Mesothelial cell of epicardium (in vitro differentiated cells): Measurements from ENCODE around the gene UQCRH. TPM values are rescaled to one million over a fixed set of nuclear protein-coding genes. Genes with fewer than 3 reads are reported as not detected.

Experiments
- DNase-seq, 2 experiments: peaks; one replicate each; pipeline ENCODE4 v3.0.0; 2021; ENCODE audit warnings: low spot score in 2 of 2; ENCODE audit not compliant: unreplicated experiment in 2 of 2
- H3K27ac Mint-ChIP-seq: 2 replicates; pipeline ENCODE4 v1.8.0; 2021; ENCODE audit warnings: mixed read lengths
- H3K27me3 Mint-ChIP-seq: 2 replicates; pipeline ENCODE4 v1.8.0; 2021; ENCODE audit warnings: low read depth, mixed read lengths
- H3K36me3 Mint-ChIP-seq: 2 replicates; pipeline ENCODE4 v1.8.0; 2021; ENCODE audit warnings: mixed read lengths
- H3K4me1 Mint-ChIP-seq: 2 replicates; pipeline ENCODE4 v1.8.0; 2021; ENCODE audit warnings: mixed read lengths
- H3K4me3 Mint-ChIP-seq: 2 replicates; pipeline ENCODE4 v1.8.0; 2021; ENCODE audit warnings: mild to moderate bottlenecking, moderate library complexity, mixed read lengths
- H3K9me3 Mint-ChIP-seq: 2 replicates; pipeline ENCODE4 v1.8.0; 2021; ENCODE audit warnings: mixed read lengths
- total RNA-seq: library from RNA; stranded (reverse); gene quantifications from 3 replicates; pipeline ENCODE4 v1.2.1, GENCODE V29; 2021
- TF ChIP-seq, protein P1 (sequence below): fragments of 200-600 bp; sonication (generic); IDR thresholded peaks from one replicate; pipeline ENCODE4 v1.5.0; 2021; ENCODE audit warnings: antibody characterized with exemption; ENCODE audit not compliant: unreplicated experiment

Gene UQCRH
- total RNA-seq, 1 donor from 2014 or later, result 205 TPM

DNA sequence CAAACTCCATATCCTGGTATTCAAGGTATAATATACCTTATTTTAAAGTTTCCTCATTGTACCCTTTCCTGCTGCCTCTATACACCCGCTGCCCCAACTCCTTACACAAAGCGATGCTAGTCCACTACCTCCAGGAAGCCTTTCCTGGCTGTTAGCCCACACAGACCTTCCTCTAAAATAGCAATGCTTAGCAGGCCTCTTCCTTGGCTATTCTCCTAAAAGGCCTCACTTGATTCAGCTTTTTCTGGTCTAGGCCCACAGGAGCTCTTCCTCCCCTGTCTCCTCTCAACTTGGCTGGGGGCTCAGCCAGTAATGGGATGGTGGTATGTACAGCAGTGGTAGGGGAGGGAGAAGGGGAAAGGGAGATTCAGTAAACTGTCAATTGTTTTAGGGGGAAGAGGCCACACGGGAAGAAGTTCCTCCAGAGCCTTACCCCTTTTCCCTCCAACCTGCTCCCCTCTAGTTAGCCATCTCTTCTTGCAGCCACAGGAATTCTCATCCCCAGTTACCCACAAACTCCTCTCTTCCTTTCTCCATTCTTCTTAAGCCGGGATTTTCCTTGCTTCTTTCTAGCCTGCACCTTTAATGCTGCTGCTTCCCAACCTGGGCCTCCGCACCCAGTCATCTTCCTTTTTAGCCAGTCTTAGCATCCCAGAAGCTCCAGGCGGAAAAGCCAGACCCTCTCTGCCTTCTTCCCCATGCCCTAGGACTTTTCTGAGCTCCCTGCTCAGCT, 2.7 kb upstream of the UQCRH start:
- Mint-ChIP-seq H3K27ac (peak overlapping the region; percentile 100), H3K36me3 (peaks cover 21% of the 10 kb centered on the region), H3K4me1 (peaks cover 32% of the 10 kb centered on the region), H3K9me3 (no peaks in the 10 kb centered on the region), H3K27me3 (no peaks in the 10 kb centered on the region), H3K4me3 (peak overlapping the region; percentile 95)
- no peak for DNase-seq
- TF ChIP-seq, protein P1, sequence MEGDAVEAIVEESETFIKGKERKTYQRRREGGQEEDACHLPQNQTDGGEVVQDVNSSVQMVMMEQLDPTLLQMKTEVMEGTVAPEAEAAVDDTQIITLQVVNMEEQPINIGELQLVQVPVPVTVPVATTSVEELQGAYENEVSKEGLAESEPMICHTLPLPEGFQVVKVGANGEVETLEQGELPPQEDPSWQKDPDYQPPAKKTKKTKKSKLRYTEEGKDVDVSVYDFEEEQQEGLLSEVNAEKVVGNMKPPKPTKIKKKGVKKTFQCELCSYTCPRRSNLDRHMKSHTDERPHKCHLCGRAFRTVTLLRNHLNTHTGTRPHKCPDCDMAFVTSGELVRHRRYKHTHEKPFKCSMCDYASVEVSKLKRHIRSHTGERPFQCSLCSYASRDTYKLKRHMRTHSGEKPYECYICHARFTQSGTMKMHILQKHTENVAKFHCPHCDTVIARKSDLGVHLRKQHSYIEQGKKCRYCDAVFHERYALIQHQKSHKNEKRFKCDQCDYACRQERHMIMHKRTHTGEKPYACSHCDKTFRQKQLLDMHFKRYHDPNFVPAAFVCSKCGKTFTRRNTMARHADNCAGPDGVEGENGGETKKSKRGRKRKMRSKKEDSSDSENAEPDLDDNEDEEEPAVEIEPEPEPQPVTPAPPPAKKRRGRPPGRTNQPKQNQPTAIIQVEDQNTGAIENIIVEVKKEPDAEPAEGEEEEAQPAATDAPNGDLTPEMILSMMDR, result no peak

DNA sequence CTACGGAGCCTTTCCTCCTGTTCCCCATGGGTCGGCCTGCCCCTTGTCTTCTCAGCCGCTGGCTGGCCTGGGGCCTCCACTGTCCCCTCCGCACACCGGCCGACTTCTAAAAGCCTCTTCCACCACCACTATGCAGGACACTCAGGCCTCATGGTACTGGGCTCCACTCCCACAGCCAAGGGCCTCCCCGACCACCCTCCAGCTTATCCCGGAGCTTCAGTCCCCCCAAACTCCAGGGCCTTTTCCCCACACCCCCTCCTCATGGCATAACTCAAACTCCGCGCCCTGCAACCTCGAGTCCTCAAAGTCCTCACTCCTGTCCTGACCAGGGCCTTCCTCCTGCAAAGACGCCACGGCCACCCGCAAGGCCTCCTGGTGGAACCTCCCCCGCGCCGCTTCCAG, 2.1 kb upstream of the UQCRH start:
- H3K27me3 Mint-ChIP-seq, result no peaks in the 10 kb centered on the region
- H3K27ac Mint-ChIP-seq, result peak overlapping the region; percentile 100
- peaks cover 17% of the 10 kb centered on the region for H3K36me3 Mint-ChIP-seq
- DNase-seq, result no peak
- no peaks in the 10 kb centered on the region for H3K9me3 Mint-ChIP-seq
- H3K4me3 Mint-ChIP-seq, result peak overlapping the region; percentile 95
- TF ChIP-seq, protein P1, result no peak
- H3K4me1 Mint-ChIP-seq, result peaks cover 35% of the 10 kb centered on the region

DNA sequence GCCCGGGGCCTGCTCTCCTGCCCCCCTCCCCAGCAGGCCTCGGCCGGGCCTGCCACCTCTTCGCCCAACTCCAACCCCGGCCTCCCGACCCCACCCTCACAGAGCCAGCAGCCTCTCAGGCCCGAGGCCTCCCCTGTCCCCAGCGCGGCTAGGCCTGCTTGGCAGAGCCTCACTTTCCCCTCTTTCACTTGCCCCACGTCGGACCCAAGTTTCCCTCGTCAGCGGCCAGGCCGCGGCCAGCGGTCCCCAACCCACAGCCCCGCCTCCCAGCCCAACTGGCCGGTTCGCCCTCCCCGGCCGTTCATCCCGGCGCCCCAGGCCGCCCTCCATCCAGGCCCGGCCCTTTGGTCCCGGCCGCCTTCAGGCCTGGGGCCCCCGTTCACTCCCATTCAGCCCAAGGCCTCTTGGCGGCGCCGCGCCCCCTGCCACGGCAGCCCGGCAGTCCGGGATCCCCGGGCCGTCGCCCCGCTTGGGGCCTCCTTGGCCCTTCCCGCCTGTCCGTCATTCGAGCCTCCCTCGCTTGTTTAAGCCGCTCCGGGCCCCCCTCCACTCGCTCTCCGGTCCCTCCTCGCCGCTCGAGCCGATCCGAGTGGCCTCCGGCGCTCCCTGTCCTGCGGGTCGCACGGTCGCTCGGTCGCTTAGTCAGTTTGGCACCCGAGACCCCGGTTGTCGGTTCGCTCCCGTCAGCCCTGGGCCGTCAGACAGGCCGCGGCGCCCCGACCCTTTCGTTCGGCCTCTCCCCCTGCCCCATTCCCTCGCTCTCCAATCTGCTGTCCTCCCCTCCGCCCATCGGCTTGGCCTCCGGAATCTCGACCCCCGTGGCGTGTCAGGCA, 1.5 kb upstream of the UQCRH start:
- TF ChIP-seq, protein P1, result no peak
- Mint-ChIP-seq H3K4me3 (peak overlapping the region; percentile 95), H3K9me3 (no peaks in the 10 kb centered on the region), H3K27ac (peak overlapping the region; percentile 100), H3K36me3 (peaks cover 11% of the 10 kb centered on the region), H3K4me1 (peaks cover 35% of the 10 kb centered on the region), H3K27me3 (no peaks in the 10 kb centered on the region)
- peak; percentile 30 to 72 for DNase-seq

DNA sequence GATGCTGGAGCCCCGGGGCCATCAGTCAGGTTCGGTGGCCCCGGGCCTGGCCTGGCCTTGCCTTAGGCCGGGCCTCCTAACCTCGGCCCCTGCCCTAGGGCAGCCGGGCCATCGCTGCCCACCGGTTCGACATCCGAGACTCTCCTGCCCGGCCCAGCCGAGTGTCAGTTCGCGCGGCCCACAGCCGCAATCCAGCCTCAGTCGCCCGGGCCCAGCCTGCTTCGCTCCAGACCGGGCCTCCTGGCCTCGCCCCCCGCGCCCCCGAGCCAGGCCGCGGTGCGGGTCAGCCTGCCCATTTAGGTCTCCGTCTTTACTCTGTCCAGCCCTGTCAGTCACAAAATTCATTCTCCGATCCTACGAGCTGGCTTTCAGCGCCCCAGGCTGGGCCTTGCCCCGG, 859 bp upstream of the UQCRH start:
- TF ChIP-seq, protein P1, result no peak
- peak in 1 of 2 experiments; percentile 27 for DNase-seq
- Mint-ChIP-seq H3K36me3 (peaks cover 5% of the 10 kb centered on the region), H3K27me3 (no peaks in the 10 kb centered on the region), H3K4me1 (peaks cover 39% of the 10 kb centered on the region), H3K4me3 (peak overlapping the region; percentile 95), H3K27ac (peak overlapping the region; percentile 100), H3K9me3 (no peaks in the 10 kb centered on the region)

DNA sequence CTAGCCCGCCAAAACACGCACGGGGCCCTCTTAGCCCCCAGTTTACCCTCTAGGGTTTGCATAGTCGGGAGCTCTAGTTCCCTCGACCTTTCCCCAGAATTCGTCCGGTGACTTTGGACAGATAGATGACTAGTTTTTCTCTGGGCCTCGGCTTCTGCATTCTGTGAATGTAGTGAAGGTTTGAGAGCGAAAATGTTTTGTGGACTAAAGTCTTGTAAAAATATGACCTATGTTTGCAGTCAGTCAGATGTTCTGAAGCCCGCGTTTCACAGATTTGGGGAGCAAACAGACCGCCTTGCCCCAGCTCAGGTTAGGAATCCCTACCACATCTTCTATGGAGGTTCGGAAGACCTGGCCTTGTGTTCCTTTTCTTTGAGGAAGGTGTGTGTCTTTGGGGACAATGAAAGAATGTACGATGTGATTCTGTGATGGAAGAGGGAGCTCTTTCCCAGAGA, 401 bp downstream of the UQCRH start:
- Mint-ChIP-seq H3K36me3 (peaks cover 2% of the 10 kb centered on the region), H3K9me3 (no peaks in the 10 kb centered on the region), H3K4me1 (peaks cover 41% of the 10 kb centered on the region), H3K27me3 (no peaks in the 10 kb centered on the region), H3K27ac (peak overlapping the region; percentile 100), H3K4me3 (peak overlapping the region; percentile 95)
- TF ChIP-seq, protein P1, result no peak
- DNase-seq, result no peak
